NCI-H526 treated with DMSO at 0.1 percent for 48 hours (cell line): ENCODE results near the gene CSNK2A2.

ENCODE experiments used
- DNase-seq: peaks from one replicate; lab custom pipeline; 2025; lab: John Stamatoyannopoulos, UW

The CSNK2A2 gene

GRCh38 chr16:58198803-58199411 lies 1.0 kb upstream of the CSNK2A2 start:
- DNase-seq, result no peak

- DNase-seq, result no peak
Observed at GRCh38 chr16:58197314-58198012, 443 bp downstream of the CSNK2A2 start.

- no peak for DNase-seq
Observed at GRCh38 chr16:58196898-58197313, 1.0 kb downstream of the CSNK2A2 start.

GRCh38 chr16:58195771-58196170 lies 2.1 kb downstream of the CSNK2A2 start:
- no peak for DNase-seq

GRCh38 chr16:58195344-58195743 lies 2.6 kb downstream of the CSNK2A2 start:
- no peak for DNase-seq

GRCh38 chr16:58194790-58195189 lies 3.1 kb downstream of the CSNK2A2 start:
- no peak for DNase-seq

- no peak for DNase-seq
Observed at GRCh38 chr16:58187665-58188421, 10.1 kb downstream of the CSNK2A2 start.

- no peak for DNase-seq
Observed at GRCh38 chr16:58187092-58187491, 10.8 kb downstream of the CSNK2A2 start.

GRCh38 chr16:58186176-58186944 lies 11.5 kb downstream of the CSNK2A2 start:
- no peak for DNase-seq

- no peak for DNase-seq
Observed at GRCh38 chr16:58177353-58177710, 20.6 kb downstream of the CSNK2A2 start.

GRCh38 chr16:58176608-58177352 lies 21.1 kb downstream of the CSNK2A2 start:
- no peak for DNase-seq

GRCh38 chr16:58170223-58170622 lies 27.7 kb downstream of the CSNK2A2 start:
- DNase-seq, result no peak

GRCh38 chr16:58160855-58161254 lies 37.1 kb downstream of the CSNK2A2 start:
- DNase-seq, result no peak

GRCh38 chr16:58158725-58159124 lies 39.2 kb downstream of the CSNK2A2 start:
- DNase-seq, result no peak

- no peak for DNase-seq
Observed at GRCh38 chr16:58157951-58158540, 39.9 kb downstream of the CSNK2A2 start.

GRCh38 chr16:58157239-58157638 lies 40.7 kb downstream of the CSNK2A2 start:
- no peak for DNase-seq

- DNase-seq, result no peak
Observed at GRCh38 chr16:58155839-58156238, 42.1 kb downstream of the CSNK2A2 start.

- no peak for DNase-seq
Observed at GRCh38 chr16:58154345-58154744, 43.6 kb downstream of the CSNK2A2 start.

- DNase-seq, result no peak
Observed at GRCh38 chr16:58152246-58152868, 45.5 kb downstream of the CSNK2A2 start.

GRCh38 chr16:58148526-58148925 lies 49.4 kb downstream of the CSNK2A2 start:
- DNase-seq, result no peak

- DNase-seq, result no peak
Observed at GRCh38 chr16:58148099-58148498, 49.8 kb downstream of the CSNK2A2 start.
